Neural crest cell (in vitro differentiated cells): ENCODE data around the gene CLDN16. TPM values are rescaled to one million over a fixed set of nuclear protein-coding genes. Genes with fewer than 3 reads are reported as not detected.

Experiments
- DNase-seq: peaks from one replicate; pipeline ENCODE4 v3.0.0; 2021; ENCODE audit warnings: low read depth, mixed read lengths, low spot score
- H3K27ac Mint-ChIP-seq: one replicate; pipeline ENCODE4 v1.8.0; 2021; ENCODE audit warnings: mild to moderate bottlenecking, mixed read lengths; ENCODE audit not compliant: unreplicated experiment
- H3K27me3 Mint-ChIP-seq: 2 replicates; pipeline ENCODE4 v1.8.0; 2021; ENCODE audit warnings: low read depth, mild to moderate bottlenecking, mixed read lengths
- H3K36me3 Mint-ChIP-seq: 2 replicates; pipeline ENCODE4 v1.8.0; 2021; ENCODE audit warnings: low read depth, mild to moderate bottlenecking, mixed read lengths
- H3K4me1 Mint-ChIP-seq: 2 replicates; pipeline ENCODE4 v1.8.0; 2021; ENCODE audit warnings: mixed read lengths
- H3K4me3 Mint-ChIP-seq: one replicate; pipeline ENCODE4 v1.8.0; 2021; ENCODE audit warnings: mild to moderate bottlenecking, mixed read lengths
- H3K9me3 Mint-ChIP-seq: 2 replicates; pipeline ENCODE4 v1.8.0; 2021; ENCODE audit warnings: mixed read lengths
- CTCF ChIP-seq: fragments of 200-600 bp; sonication (generic); conservative IDR thresholded peaks from 2 replicates; pipeline ENCODE4 v1.5.0; 2021; ENCODE audit warnings: antibody characterized with exemption, mild to moderate bottlenecking
- total RNA-seq: library from RNA; stranded (reverse); gene quantifications from 2 replicates; pipeline ENCODE4 v1.2.1, GENCODE V29; 2021

Gene CLDN16
- total RNA-seq, 1 donor from 2014 or later, result not detected

- Mint-ChIP-seq H3K27me3 (peaks cover 2% of the 10 kb centered on the region), H3K36me3 (no peaks in the 10 kb centered on the region), H3K9me3 (no peaks in the 10 kb centered on the region), H3K4me3 (no peak overlapping the region), H3K27ac (no peak overlapping the region), H3K4me1 (no peaks in the 10 kb centered on the region)
- no peak for DNase-seq
- TF ChIP-seq CTCF, result no peak
Measured at GRCh38 chr3:190359813-190360212, 28.1 kb upstream of the CLDN16 start.

GRCh38 chr3:190360228-190360627 is 27.7 kb upstream of the CLDN16 start:
- H3K4me1 Mint-ChIP-seq, result no peaks in the 10 kb centered on the region
- peaks cover 2% of the 10 kb centered on the region for H3K27me3 Mint-ChIP-seq
- H3K9me3 Mint-ChIP-seq, result no peaks in the 10 kb centered on the region
- DNase-seq, result no peak
- no peak for TF ChIP-seq CTCF
- no peak overlapping the region for H3K27ac Mint-ChIP-seq
- no peak overlapping the region for H3K4me3 Mint-ChIP-seq
- H3K36me3 Mint-ChIP-seq, result no peaks in the 10 kb centered on the region

GRCh38 chr3:190361791-190362190 is 26.2 kb upstream of the CLDN16 start:
- Mint-ChIP-seq H3K4me1 (no peaks in the 10 kb centered on the region), H3K4me3 (no peak overlapping the region), H3K27me3 (peaks cover 2% of the 10 kb centered on the region), H3K27ac (no peak overlapping the region), H3K9me3 (no peaks in the 10 kb centered on the region), H3K36me3 (no peaks in the 10 kb centered on the region)
- TF ChIP-seq CTCF, result no peak
- DNase-seq, result no peak

GRCh38 chr3:190362258-190362657 is 25.7 kb upstream of the CLDN16 start:
- DNase-seq, result no peak
- no peak for TF ChIP-seq CTCF
- no peak overlapping the region for H3K4me3 Mint-ChIP-seq
- no peaks in the 10 kb centered on the region for H3K4me1 Mint-ChIP-seq
- no peaks in the 10 kb centered on the region for H3K9me3 Mint-ChIP-seq
- H3K27ac Mint-ChIP-seq, result no peak overlapping the region
- H3K36me3 Mint-ChIP-seq, result no peaks in the 10 kb centered on the region
- peaks cover 2% of the 10 kb centered on the region for H3K27me3 Mint-ChIP-seq

DNA sequence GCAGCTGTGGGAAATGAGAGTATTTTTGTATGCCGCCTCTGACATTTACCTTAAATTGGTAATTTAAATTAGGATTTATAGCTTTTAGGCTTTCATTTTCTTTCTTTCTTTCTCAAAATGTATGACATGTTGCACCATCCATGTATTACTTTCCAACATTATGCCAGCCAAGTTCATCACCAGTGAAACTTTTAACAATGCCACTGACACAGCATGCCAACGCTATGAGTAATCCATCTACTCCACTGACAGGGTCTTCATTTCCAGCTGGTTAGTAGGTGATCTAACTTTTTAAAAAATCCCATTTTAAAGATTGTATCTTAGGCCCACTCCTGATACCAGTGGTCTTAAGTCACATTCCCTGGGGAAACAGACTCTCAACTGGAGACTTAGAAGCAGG is 21.8 kb upstream of the CLDN16 start:
- no peak overlapping the region for H3K27ac Mint-ChIP-seq
- no peak overlapping the region for H3K4me3 Mint-ChIP-seq
- DNase-seq, result no peak
- peaks cover 2% of the 10 kb centered on the region for H3K27me3 Mint-ChIP-seq
- no peak for TF ChIP-seq CTCF
- H3K9me3 Mint-ChIP-seq, result no peaks in the 10 kb centered on the region
- H3K36me3 Mint-ChIP-seq, result no peaks in the 10 kb centered on the region
- no peaks in the 10 kb centered on the region for H3K4me1 Mint-ChIP-seq

DNA sequence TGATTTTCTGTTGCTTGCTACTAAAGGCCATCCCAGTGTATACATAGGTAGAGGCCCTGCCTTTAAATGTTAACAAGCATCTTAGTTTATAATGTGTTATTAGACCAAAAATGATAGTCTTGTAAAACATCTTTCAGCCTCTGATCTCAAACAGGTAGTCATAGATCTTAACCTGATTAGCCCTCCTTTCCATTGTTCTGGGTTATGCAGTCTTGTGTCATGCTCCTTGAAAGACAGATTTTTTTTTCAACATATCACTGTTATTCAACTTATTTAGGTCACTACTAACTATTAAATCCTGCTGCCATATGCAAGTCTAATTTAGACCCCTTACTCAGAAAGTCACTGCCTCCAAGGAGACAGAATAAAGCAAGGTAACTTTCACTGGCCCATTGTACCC is 19.1 kb upstream of the CLDN16 start:
- no peak overlapping the region for H3K27ac Mint-ChIP-seq
- no peaks in the 10 kb centered on the region for H3K9me3 Mint-ChIP-seq
- no peaks in the 10 kb centered on the region for H3K4me1 Mint-ChIP-seq
- no peaks in the 10 kb centered on the region for H3K27me3 Mint-ChIP-seq
- no peak for TF ChIP-seq CTCF
- DNase-seq, result no peak
- no peaks in the 10 kb centered on the region for H3K36me3 Mint-ChIP-seq
- no peak overlapping the region for H3K4me3 Mint-ChIP-seq
